Activated T-helper 17 cell treated with anti-CD3 and anti-CD28 coated beads, Interleukin-2, amount 50 U/mL, for 72 hours (primary cell): Measurements from ENCODE around the gene DDR2. TPM values are rescaled to one million over a fixed set of nuclear protein-coding genes. Genes with fewer than 3 reads are reported as not detected.

Experiments used
- ATAC-seq: fragments of 150-1000 bp; cut with Tn5 transposase; replicated peaks from 2 replicates; pipeline ENCODE4 v1.10.0; 2021; ENCODE audit warnings: mild to moderate bottlenecking, moderate library complexity
- H3K27ac Mint-ChIP-seq: one replicate; pipeline ENCODE4 v1.8.0; 2022; ENCODE audit warnings: mixed read lengths
- H3K27me3 Mint-ChIP-seq: one replicate; pipeline ENCODE4 v1.8.0; 2022; ENCODE audit warnings: mixed read lengths
- H3K36me3 Mint-ChIP-seq: one replicate; pipeline ENCODE4 v1.8.0; 2022; ENCODE audit warnings: low read depth, mild to moderate bottlenecking, mixed read lengths
- H3K4me1 Mint-ChIP-seq: one replicate; pipeline ENCODE4 v1.8.0; 2022; ENCODE audit warnings: mixed read lengths
- H3K4me3 Mint-ChIP-seq: one replicate; pipeline ENCODE4 v1.8.0; 2022; ENCODE audit warnings: mild to moderate bottlenecking, mixed read lengths
- H3K9me3 Mint-ChIP-seq: one replicate; pipeline ENCODE4 v1.8.0; 2022; ENCODE audit warnings: mixed read lengths
- total RNA-seq, 2 donors: library from RNA; stranded (reverse); gene quantifications; one replicate each; pipeline ENCODE4 v1.2.3, GENCODE V29; 2022

DDR2 gene
- total RNA-seq, 2 donors from 2014 or later, result 0.34 to 1.7 TPM

DNA sequence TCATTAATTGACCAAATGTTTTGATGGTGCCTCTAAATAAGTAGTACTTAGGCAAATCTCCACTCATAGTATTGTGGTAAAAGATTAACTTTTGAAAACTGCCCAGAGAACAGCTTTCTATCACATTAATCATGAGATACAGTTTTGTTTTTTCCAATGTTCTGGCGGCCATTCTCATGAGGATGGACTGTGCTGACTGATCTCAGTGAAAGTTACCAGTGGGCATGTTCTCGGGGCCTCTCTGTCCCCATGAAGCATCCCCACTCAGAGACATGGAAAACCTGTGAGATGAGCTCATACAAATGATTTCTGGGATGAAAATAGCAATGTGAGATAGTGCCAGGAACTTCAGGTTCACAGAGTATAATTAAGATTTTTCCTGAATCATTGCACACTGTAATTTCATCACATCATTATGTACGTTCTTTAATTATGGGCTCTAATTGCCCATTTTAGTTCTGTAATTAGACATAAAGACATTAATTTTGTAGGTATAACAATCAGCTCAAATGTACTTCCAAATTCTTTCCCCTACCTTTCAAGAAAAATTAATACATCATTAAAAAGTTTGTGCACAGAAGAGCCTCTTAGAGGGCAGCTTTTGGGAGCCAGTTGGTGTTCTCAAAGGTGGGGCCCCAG, 40.5 kb downstream of the DDR2 start:
- no peak overlapping the region for H3K27ac Mint-ChIP-seq
- no peaks in the 10 kb centered on the region for H3K36me3 Mint-ChIP-seq
- no peak for ATAC-seq
- H3K4me1 Mint-ChIP-seq, result no peaks in the 10 kb centered on the region
- H3K27me3 Mint-ChIP-seq, result no peaks in the 10 kb centered on the region
- H3K4me3 Mint-ChIP-seq, result no peak overlapping the region
- no peaks in the 10 kb centered on the region for H3K9me3 Mint-ChIP-seq

GRCh38 chr1:162674034-162674608, 41.9 kb downstream of the DDR2 start:
- Mint-ChIP-seq H3K27me3 (no peaks in the 10 kb centered on the region), H3K36me3 (no peaks in the 10 kb centered on the region), H3K4me1 (no peaks in the 10 kb centered on the region), H3K27ac (no peak overlapping the region), H3K9me3 (no peaks in the 10 kb centered on the region), H3K4me3 (no peak overlapping the region)
- ATAC-seq, result no peak

- H3K27me3 Mint-ChIP-seq, result no peaks in the 10 kb centered on the region
- no peak overlapping the region for H3K27ac Mint-ChIP-seq
- H3K4me1 Mint-ChIP-seq, result no peaks in the 10 kb centered on the region
- no peak for ATAC-seq
- peaks cover 5% of the 10 kb centered on the region for H3K9me3 Mint-ChIP-seq
- no peak overlapping the region for H3K4me3 Mint-ChIP-seq
- H3K36me3 Mint-ChIP-seq, result no peaks in the 10 kb centered on the region
Measured at GRCh38 chr1:162676087-162676486, 43.8 kb downstream of the DDR2 start.

DNA sequence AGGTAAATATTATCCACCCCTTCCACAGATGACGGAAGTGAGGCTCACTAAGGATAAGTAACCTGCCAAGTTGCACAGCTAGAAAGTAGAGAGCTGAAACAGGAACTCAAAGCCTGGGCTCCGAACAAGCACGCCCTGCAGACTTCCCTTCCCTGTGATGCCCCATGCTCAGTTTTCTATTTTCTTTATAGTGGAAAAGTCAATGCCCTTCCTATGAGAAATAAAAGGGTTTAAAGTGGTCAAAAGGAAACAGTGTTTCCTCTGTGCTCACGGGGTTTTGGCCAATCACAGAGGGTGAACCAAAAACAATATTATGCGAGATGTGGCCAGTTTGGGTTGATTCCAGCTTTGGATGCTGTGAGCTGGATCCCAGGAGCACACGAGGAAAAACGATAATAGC, 44.5 kb downstream of the DDR2 start:
- Mint-ChIP-seq H3K36me3 (no peaks in the 10 kb centered on the region), H3K27ac (no peak overlapping the region), H3K4me3 (no peak overlapping the region), H3K27me3 (no peaks in the 10 kb centered on the region), H3K9me3 (peaks cover 5% of the 10 kb centered on the region), H3K4me1 (no peaks in the 10 kb centered on the region)
- no peak for ATAC-seq

GRCh38 chr1:162677607-162678371, 45.5 kb downstream of the DDR2 start:
- no peak overlapping the region for H3K27ac Mint-ChIP-seq
- no peak for ATAC-seq
- no peaks in the 10 kb centered on the region for H3K4me1 Mint-ChIP-seq
- no peaks in the 10 kb centered on the region for H3K27me3 Mint-ChIP-seq
- H3K9me3 Mint-ChIP-seq, result peaks cover 5% of the 10 kb centered on the region
- no peaks in the 10 kb centered on the region for H3K36me3 Mint-ChIP-seq
- no peak overlapping the region for H3K4me3 Mint-ChIP-seq

- no peaks in the 10 kb centered on the region for H3K4me1 Mint-ChIP-seq
- no peak overlapping the region for H3K4me3 Mint-ChIP-seq
- peaks cover 5% of the 10 kb centered on the region for H3K9me3 Mint-ChIP-seq
- ATAC-seq, result no peak
- H3K36me3 Mint-ChIP-seq, result no peaks in the 10 kb centered on the region
- H3K27ac Mint-ChIP-seq, result no peak overlapping the region
- H3K27me3 Mint-ChIP-seq, result no peaks in the 10 kb centered on the region
Measured at GRCh38 chr1:162678439-162678838, 46.2 kb downstream of the DDR2 start.

DNA sequence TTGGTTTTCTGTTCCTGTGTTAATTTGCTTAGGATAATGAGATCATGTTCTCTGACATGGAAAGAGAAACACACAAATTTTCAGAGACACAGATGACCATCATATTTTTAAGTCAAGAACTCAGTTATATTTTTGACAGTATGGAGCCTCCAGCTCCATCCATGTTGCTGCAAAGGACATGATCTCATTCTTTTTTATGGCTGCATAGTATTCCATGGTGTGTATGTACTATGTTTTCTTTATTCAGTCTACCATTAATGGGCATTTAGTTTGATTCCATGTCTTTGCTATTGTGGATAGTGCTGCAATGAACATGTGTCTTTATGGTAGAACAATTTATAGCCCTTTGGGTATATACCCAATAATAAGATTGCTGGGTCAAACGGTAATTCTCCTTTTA, 47.0 kb downstream of the DDR2 start:
- Mint-ChIP-seq H3K27me3 (no peaks in the 10 kb centered on the region), H3K4me1 (no peaks in the 10 kb centered on the region), H3K4me3 (no peak overlapping the region), H3K9me3 (peaks cover 5% of the 10 kb centered on the region), H3K36me3 (no peaks in the 10 kb centered on the region), H3K27ac (no peak overlapping the region)
- ATAC-seq, result no peak

DNA sequence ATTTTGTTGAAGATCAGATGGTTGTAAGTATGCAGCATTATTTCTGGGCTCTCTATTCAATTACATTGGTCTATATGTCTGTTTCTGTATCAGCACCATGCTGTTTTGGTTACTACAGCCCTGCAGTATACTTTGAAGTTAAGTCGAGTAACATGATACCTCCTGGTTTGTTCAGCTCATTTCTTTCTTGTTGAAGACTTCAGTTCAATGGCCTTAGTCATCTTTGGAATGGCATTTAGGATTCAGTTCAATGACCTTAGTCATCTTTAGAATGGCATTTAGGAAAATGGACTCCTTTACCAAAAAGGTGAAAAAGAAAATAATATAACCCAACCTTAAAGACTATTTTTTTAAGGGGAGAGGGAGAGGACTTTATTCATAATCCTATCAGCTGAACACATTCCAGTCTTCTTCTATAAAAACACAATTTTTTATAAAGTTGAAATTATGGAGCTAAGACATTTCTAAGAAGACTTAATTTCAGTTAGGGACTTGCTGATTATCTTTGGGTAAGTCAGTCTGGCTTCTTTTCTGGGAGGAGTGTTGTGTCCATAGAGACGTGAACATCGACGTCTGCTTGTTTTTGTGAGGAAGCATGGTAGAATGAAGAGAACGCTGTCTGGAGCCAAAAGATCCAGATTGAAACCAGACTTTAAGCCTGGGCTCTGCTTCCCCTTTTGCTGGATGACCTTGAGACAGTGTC, 48.3 kb downstream of the DDR2 start:
- peaks cover 5% of the 10 kb centered on the region for H3K9me3 Mint-ChIP-seq
- no peak overlapping the region for H3K4me3 Mint-ChIP-seq
- no peak overlapping the region for H3K27ac Mint-ChIP-seq
- H3K36me3 Mint-ChIP-seq, result no peaks in the 10 kb centered on the region
- no peak for ATAC-seq
- H3K27me3 Mint-ChIP-seq, result no peaks in the 10 kb centered on the region
- no peaks in the 10 kb centered on the region for H3K4me1 Mint-ChIP-seq

DNA sequence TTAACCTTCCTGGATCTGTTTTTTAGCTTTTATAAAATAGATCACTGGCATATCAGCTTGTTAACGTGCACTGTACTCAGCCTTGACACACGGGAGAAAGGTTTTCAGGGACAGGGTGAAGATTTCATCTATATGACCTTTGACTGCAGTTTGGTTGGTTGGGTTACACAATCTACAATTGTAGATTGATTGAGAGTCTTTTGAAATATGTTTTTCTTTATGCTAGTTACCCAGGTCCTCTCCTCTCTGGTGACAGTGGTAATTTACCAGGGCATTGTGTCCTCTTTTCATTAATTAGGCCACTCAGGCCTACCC, 48.8 kb downstream of the DDR2 start:
- Mint-ChIP-seq H3K27ac (no peak overlapping the region), H3K4me3 (no peak overlapping the region), H3K36me3 (no peaks in the 10 kb centered on the region), H3K27me3 (no peaks in the 10 kb centered on the region), H3K9me3 (peaks cover 5% of the 10 kb centered on the region), H3K4me1 (no peaks in the 10 kb centered on the region)
- no peak for ATAC-seq

GRCh38 chr1:162682013-162682419, 49.8 kb downstream of the DDR2 start:
- H3K9me3 Mint-ChIP-seq, result peaks cover 5% of the 10 kb centered on the region
- H3K27me3 Mint-ChIP-seq, result no peaks in the 10 kb centered on the region
- no peak overlapping the region for H3K27ac Mint-ChIP-seq
- H3K4me3 Mint-ChIP-seq, result no peak overlapping the region
- no peaks in the 10 kb centered on the region for H3K36me3 Mint-ChIP-seq
- no peaks in the 10 kb centered on the region for H3K4me1 Mint-ChIP-seq
- ATAC-seq, result no peak

DNA sequence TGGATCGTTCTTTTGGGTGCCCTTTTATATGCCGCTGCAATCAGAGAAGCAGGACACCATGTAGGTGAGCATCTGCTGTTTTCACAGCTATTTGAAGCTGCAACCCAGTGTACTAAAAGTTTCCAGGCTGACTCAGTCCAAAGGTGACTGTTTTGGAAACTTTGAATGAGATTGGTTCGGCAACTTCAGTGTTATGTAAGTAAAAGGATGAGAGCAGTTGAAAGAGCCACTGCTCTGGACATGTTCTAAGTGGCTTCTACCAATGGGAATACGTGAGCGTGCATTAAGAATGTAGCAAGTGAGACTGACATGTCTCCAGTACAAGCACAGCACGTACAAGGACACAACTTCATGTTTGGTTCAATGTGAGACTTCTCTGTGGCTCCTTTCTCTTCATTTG, 55.6 kb downstream of the DDR2 start:
- H3K36me3 Mint-ChIP-seq, result no peaks in the 10 kb centered on the region
- H3K9me3 Mint-ChIP-seq, result no peaks in the 10 kb centered on the region
- ATAC-seq, result peak; percentile 80
- peak overlapping the region; percentile 2 for H3K4me3 Mint-ChIP-seq
- H3K27ac Mint-ChIP-seq, result no peak overlapping the region
- no peaks in the 10 kb centered on the region for H3K27me3 Mint-ChIP-seq
- H3K4me1 Mint-ChIP-seq, result no peaks in the 10 kb centered on the region

- no peak for ATAC-seq
- H3K36me3 Mint-ChIP-seq, result no peaks in the 10 kb centered on the region
- H3K9me3 Mint-ChIP-seq, result no peaks in the 10 kb centered on the region
- no peak overlapping the region for H3K4me3 Mint-ChIP-seq
- H3K27ac Mint-ChIP-seq, result no peak overlapping the region
- no peaks in the 10 kb centered on the region for H3K27me3 Mint-ChIP-seq
- H3K4me1 Mint-ChIP-seq, result no peaks in the 10 kb centered on the region
Measured at GRCh38 chr1:162688521-162688920, 56.3 kb downstream of the DDR2 start.

DNA sequence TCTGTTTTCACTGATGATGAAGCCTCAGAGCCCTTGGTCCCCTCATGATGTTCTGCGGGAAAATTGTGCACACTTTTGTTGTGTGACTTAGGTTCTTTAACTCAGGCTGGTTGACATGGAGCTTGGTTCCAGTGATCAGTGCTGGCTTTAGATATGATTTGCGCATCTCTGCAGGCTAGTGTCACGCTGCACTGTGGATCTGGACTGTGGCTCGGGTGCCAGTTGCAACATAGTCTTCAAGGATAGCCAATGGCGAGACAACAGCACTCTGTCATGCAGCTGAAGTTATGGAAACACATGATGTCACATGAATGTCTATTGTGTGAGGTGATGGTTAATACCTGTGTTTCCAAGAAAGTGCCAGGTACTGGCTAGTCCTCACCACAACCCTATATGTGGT, 56.7 kb downstream of the DDR2 start:
- Mint-ChIP-seq H3K27me3 (no peaks in the 10 kb centered on the region), H3K4me1 (no peaks in the 10 kb centered on the region), H3K36me3 (no peaks in the 10 kb centered on the region), H3K4me3 (no peak overlapping the region), H3K9me3 (no peaks in the 10 kb centered on the region), H3K27ac (no peak overlapping the region)
- ATAC-seq, result no peak

- ATAC-seq, result peak; percentile 38
- H3K4me1 Mint-ChIP-seq, result no peaks in the 10 kb centered on the region
Measured at GRCh38 chr1:162689745-162690671, 57.7 kb downstream of the DDR2 start.

More at GRCh38 chr1:162689745-162690671, 57.7 kb downstream of the DDR2 start:
- no peaks in the 10 kb centered on the region for H3K9me3 Mint-ChIP-seq
- H3K27ac Mint-ChIP-seq, result no peak overlapping the region
- no peak overlapping the region for H3K4me3 Mint-ChIP-seq
- peaks cover 6% of the 10 kb centered on the region for H3K27me3 Mint-ChIP-seq
- H3K36me3 Mint-ChIP-seq, result no peaks in the 10 kb centered on the region
